Measurements from ENCODE around the gene SLC35F3. TPM values are rescaled to one million over a fixed set of nuclear protein-coding genes. Genes with fewer than 3 reads are reported as not detected.
"Not testable (repeated sequence)": the region's sequence is repeated elsewhere in the genome, so short reads cannot be mapped to it uniquely, and the experiment has no call there.

Gene SLC35F3
- total RNA-seq, 1 donor from 2014 or later = not detected

DNA sequence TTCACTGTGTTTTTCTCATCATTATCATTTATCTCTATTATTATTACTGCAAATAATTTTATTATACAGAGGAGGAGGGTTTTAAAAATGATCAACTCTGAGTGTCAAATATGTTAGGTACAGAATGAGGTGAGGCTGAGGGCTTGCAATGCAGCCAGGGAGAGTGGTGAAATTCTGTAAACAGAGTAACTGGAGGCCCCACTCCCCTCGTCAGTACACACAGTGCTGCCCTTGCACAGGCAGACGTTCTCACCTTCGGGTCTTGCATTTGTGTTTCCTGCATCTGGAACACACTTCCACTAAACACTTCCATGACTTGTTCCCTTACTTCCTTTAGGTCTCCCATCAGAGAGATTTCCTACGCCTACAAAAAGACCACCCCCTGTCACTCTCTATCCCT is 444.5 kb downstream of the SLC35F3 start:
- DNase-seq (no peak), ATAC-seq (no peak)
- intact Hi-C loops (cut with micrococcal nuclease) = no loop called here

DNA sequence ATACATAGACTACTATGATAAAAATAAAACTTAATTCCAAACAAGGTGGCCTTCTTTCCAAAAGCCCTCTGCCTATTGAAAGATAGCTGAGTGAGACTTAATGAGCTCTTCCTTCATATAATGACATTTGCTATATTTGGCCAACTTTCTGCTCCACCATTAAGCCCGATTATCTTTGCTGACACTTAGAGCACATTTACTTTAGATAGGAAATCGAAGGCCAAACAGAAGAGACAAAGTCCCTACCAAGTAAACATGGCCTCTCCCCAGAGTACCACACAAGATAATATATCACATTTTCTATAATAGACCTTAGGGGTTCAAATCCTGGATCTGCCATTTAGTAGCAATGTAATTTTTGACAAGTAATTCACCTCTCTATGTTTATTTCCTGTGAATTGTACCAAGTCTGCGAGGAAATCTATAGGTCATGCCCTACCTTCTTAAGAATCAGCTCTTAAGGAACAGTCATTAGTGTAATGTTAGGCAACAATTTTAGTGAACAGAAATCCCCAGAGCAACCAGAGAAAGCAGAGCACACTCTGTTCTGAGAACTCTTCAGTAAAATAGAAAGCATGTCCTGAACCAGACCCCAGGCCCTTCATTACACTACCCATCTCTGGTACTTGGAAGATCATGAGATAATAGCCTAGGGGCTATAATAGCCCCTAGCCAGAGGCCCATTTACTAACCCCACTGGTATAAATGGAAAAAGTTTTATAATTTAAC is 451.5 kb downstream of the SLC35F3 start:
- DNase-seq = no peak
- intact Hi-C loops (cut with micrococcal nuclease) = no loop called here
- ATAC-seq = no peak

DNA sequence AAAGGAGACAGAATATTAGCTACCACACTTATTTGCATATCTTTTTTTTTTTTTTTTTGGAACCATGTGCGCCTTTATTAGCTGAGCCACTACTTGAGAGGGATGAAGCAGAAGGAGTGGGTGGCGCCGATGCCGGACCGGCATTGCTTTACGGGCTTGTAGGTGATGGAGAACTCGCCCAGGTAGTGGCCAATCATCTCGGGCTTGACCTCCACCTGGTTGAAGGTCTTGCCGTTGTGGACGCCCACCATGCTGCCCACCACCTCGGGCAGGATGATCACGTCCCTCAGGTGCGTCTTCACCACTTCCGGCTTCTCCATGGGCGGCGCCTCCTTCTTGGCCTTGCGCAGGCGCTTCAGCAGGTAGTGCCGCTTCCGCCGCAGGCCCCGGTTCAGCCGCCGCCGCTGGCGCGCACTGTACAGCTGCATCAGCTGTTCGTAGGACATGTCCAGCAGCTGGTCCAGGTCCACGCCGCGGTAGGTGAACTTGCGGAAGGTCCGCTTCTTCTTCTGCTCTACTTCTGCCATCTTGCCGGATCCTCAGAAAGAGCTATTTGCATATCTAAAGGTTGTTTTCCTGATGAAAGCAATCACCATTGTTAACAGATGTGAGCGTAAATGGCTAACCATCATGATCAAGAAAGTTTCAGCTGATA is 452.3 kb downstream of the SLC35F3 start:
- intact Hi-C loops (cut with micrococcal nuclease) = not testable (repeated sequence)
- DNase-seq (peak; percentile 52), ATAC-seq (peak; percentile 38)

DNA sequence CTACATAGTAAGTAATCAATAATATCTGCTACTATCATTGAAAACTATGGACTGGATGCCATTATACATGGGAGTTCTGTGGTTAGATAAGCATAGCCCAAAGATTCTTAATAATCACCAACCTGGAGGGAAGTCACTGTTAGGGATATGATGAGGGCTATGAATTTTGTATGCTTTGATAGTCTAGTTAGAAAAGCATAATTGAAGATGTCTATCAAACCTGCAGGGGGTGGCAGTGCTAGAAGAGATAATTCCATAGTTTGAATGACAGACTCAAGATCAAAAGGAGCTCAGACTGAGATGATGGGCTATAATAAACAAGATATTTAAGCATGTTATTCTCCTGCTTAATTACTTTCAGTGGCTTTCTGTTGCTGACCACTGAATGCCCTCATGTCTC is 453.4 kb downstream of the SLC35F3 start:
- no peak for DNase-seq
- no peak for ATAC-seq
- intact Hi-C loops (cut with micrococcal nuclease) = no loop called here

DNA sequence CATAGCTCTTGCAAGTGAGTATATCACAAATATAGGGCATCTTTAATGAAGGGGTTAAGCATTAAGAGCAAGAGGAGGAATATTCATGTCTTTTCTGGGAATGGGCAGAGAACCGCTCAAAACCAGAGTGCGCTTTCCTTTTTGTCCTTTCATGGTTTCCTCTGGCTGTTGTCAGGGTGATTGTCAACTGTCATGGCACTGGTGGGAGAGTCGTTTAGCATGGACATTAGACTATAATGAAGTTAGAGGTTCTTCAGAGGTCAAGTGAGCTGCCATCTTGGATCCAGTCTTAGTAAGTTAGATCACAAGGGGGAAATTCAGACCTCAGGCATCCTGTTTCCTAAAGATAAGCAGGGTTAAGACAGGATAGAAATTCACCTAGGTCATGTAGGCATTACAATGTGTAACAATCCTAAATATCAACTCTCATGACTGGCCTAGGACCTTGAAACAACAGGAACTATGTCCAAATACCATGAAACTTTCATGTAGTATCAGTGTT is 456.7 kb downstream of the SLC35F3 start:
- intact Hi-C loops (cut with micrococcal nuclease) = no loop called here
- DNase-seq = no peak
- ATAC-seq = no peak

DNA sequence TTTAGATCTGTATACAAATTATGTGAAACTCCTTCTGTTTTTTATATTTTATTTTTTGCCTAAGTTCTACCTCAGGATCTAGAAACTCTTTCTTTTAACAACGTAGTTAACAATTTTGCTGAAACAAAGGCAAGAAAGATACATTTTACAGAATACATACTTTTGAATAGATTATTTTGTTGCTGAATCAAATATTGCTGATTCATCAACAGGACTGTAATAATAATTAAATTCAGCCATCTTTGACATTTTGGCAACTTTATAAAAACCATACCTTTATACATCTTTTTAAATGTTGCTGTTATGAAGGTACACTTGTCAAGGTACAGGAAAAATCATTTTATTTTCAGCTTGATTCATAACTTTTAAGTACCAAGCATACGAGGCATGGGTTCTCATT is 458.1 kb downstream of the SLC35F3 start:
- intact Hi-C loops (cut with micrococcal nuclease) = no loop called here
- DNase-seq (no peak), ATAC-seq (no peak)

DNA sequence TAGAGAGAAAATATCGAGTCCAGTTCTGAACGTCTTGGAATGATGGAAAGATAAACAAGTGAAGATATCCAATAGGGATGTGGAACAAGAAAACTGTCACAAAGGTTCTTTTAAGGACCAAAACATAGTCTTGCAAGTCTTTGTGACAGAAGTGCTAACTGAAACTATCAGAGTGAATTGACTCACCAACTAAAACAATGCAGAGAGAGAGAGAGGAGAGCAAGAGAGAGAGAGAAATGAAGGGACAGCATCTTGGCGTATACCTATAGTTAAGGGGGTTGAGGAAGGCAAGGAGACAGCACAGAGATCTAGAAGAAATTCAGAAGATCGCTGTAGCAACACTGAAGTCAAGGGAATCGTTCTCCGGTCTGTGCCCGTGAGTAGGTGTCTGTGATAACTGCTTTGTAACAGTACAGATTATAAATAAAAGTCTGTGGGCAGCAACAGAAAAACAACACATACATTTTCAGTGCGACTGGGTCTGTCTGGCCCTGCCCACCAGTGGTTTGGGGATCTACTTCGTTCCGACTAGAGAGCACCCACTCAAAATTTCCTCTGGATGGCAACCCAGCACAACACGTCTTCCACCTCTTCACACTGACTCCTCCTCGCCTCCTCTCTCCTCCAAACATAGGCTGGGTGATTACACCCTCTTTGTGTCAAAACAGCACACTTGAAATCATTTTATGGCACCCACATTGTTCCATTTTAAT is 464.0 kb downstream of the SLC35F3 start:
- intact Hi-C loops (cut with micrococcal nuclease) = no loop called here
- ATAC-seq (no peak), DNase-seq (no peak)

DNA sequence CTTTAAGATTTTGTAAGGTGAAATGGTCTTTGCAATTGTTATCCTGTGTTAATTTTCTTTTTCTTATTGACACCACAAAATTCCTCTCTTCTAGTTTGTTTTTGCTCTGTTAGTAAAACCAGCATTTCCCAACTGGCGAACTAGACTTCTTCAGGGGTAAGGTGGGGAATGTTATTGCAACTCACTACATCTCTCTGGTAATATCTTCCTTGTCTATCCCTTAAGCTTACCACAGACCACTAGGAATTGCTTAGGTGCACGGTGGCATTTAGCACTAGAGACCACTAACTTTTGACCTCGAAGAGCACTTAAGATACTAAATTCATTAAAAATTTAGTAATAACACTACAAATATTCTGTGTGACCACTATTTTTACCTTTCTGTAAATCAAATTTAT is 464.6 kb downstream of the SLC35F3 start:
- intact Hi-C loops (cut with micrococcal nuclease) = no loop called here
- no peak for ATAC-seq
- DNase-seq = no peak

DNA sequence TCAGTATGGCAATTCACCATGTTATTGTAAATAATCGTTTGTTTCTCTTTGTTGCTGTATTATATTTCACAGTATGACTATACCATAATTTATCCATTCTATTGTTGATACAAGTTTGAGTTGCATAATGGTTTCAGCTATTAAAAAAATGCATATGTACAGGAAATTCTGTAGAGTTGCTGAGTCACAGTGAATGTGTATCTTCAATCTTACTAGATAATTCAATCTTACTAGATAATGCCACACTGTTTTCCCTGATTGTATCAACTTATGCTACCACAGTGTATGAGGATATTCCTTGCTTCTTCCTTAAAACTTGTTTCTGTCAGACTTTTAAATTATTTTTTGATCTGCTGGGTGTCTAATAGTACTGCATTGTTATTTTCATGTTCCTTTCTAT is 465.3 kb downstream of the SLC35F3 start:
- no peak for ATAC-seq
- no peak for DNase-seq
- intact Hi-C loops (cut with micrococcal nuclease) = no loop called here

DNA sequence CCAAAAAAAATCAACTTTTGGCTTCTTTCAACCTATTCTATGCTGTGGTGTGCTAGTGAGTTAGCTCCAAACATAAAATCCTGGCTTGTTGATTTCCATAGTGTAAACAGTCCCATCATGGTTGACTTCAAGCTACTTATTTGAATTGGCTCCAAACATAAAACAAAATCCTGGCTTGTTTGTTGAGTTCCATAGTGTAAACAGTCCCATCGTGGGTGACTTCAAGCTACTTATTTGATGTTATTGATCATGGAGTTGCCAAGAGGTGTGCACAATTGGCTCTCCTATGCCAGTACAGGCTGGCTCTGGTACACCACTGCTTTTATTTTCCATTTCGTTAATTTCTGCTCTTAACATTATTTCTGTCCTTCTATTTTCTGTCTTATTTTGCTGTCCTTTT is 466.9 kb downstream of the SLC35F3 start:
- DNase-seq (no peak), ATAC-seq (no peak)
- intact Hi-C loops (cut with micrococcal nuclease) = no loop called here

DNA sequence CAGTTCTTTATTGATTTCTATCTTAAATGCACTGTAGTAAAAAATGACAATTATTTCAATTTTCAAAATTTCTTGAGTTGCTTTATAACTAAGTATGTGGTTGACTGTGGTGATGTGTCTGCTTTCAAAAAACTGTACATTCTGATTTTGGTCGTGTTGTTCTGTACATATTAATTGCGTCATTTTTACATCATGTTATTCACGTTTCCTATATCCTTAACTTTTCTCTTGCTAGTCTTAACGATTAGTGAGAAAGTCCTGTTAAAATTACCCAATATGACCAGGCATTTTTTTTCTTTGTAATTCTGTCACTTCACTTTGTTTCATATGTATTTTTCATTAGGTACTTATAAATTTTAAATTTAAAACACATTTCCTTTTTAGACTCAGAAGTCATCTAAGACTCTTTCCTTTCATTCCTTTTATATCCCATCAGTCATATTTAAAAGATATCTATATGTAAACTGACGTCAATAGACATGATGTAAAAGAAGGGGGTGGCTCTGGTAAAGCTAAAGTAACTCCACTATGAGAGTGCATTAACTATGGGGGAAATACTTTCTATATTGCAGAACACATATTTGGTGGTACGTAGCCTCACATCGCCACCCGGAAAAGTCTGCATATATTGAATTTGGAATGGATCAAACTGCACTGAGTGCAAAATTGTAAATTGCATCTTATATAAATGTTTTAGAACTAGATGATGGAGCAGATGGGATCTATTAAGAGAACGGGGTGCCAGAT is 467.7 kb downstream of the SLC35F3 start:
- no peak for ATAC-seq
- DNase-seq = no peak
- intact Hi-C loops (cut with micrococcal nuclease) = no loop called here

DNA sequence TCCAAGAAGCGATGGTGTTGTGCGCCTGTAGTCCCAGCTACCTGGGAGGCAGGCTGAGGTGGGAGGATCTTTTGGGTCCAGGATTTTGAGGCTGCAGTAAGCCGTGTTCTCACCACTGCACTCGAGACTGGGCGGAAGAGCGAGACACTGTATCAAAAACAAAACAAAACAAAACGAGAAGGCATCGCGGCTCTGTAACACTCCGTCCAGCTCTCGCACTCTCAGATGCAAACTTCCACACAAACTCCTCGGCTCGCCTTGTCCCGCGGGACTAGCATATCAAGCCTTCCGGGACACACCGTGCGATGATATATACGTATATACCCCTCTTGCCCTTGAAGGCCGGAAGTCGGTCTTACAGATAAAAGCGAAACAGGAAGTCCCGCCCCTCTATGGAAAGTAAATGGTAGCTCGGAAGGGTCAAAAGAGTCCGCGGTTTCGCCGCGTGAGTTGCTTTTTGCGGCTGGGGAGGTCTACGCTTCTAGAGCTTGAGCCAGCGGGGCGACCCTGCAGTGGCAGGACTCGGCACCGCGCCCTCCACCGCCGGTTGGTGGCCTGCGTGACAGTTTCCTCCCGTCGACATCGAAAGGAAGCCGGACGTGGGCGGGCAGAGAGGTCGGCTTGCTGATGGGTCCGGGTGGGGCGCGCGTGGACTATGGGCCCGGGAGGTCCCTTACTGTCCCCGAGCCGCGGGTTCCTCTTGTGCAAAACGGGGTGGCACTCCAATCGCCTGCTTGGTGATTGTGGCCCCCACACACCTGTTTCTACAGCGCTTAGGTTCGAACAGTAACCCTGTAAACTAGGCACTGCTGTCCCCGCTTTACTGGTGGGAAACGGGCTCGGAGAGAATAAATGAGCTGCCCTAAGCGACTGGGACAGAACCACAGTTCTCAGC is 468.8 kb downstream of the SLC35F3 start, which contains the start of gene COA6:
TSS of gene COA6 (plus strand) at position 393 of the 895 bp plus-strand sequence. CDS start at position 404, 11 bp downstream.
- ATAC-seq (peak; percentile 97), DNase-seq (peak; percentile 93)
- intact Hi-C loops (cut with micrococcal nuclease) = no loop called here

DNA sequence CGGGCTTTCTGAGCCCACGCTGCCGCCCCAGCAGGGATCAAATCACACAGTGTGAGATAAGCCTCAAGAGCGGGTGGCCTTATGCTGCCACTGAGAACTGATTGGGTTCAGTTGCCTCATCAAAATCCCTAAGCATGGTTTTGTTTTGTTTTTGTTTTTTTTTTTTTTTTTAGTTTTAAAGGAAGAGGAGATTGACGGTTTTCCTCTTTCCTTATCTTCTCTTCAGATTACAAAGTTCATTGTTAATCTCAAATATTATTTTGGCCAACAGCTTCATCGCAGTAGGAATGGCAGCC is 469.4 kb downstream of the SLC35F3 start:
- DNase-seq = no peak
- peak; percentile 58 for ATAC-seq
- intact Hi-C loops (cut with micrococcal nuclease) = no loop called here

Small RNA genes lying within 50 kb of the gene (microRNA-seq; reads per million reads assigned to microRNA genes)
- gene MIR4671 (ENCODE audit: borderline number of aligned reads) = not detected

Data from left ventricle myocardium superior (tissue), 1 donor.